Neural crest cell (in vitro differentiated cells): ENCODE data around the gene HMOX1. TPM values are rescaled to one million over a fixed set of nuclear protein-coding genes. Genes with fewer than 3 reads are reported as not detected.

Source experiments
- DNase-seq: peaks from one replicate; pipeline ENCODE4 v3.0.0; 2021; ENCODE audit warnings: low read depth, mixed read lengths, low spot score
- H3K27ac Mint-ChIP-seq: one replicate; pipeline ENCODE4 v1.8.0; 2021; ENCODE audit warnings: mild to moderate bottlenecking, mixed read lengths; ENCODE audit not compliant: unreplicated experiment
- H3K27me3 Mint-ChIP-seq: 2 replicates; pipeline ENCODE4 v1.8.0; 2021; ENCODE audit warnings: low read depth, mild to moderate bottlenecking, mixed read lengths
- H3K36me3 Mint-ChIP-seq: 2 replicates; pipeline ENCODE4 v1.8.0; 2021; ENCODE audit warnings: low read depth, mild to moderate bottlenecking, mixed read lengths
- H3K4me1 Mint-ChIP-seq: 2 replicates; pipeline ENCODE4 v1.8.0; 2021; ENCODE audit warnings: mixed read lengths
- H3K4me3 Mint-ChIP-seq: one replicate; pipeline ENCODE4 v1.8.0; 2021; ENCODE audit warnings: mild to moderate bottlenecking, mixed read lengths
- H3K9me3 Mint-ChIP-seq: 2 replicates; pipeline ENCODE4 v1.8.0; 2021; ENCODE audit warnings: mixed read lengths
- CTCF ChIP-seq: fragments of 200-600 bp; sonication (generic); conservative IDR thresholded peaks from 2 replicates; pipeline ENCODE4 v1.5.0; 2021; ENCODE audit warnings: antibody characterized with exemption, mild to moderate bottlenecking
- total RNA-seq: library from RNA; stranded (reverse); gene quantifications from 2 replicates; pipeline ENCODE4 v1.2.1, GENCODE V29; 2021

HMOX1 gene
- total RNA-seq, 1 donor from 2014 or later = 2.4 TPM

DNA sequence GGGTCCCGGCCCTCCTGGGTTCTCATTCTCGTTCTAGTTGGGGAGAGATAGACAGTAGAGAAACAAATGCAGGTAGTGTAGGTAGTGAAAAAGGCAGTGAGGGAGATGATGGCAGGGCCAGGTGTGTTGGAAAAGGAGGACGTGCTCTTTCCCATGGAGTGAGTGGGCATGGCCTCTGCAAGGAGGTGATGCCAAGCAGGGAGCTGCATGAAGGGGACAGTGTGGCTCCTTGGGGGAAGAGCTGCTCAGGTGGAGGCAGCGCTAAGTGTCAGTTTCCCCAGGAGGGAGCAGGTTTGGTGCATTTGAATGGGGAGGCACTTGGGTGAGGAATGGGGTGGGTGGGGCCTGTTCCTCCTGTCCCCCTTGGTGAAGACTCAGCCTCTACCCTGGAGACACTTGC is 41.2 kb downstream of the HMOX1 start:
- Mint-ChIP-seq H3K27me3 (no peaks in the 10 kb centered on the region), H3K9me3 (no peaks in the 10 kb centered on the region), H3K36me3 (peaks cover 10% of the 10 kb centered on the region), H3K27ac (no peak overlapping the region), H3K4me3 (no peak overlapping the region), H3K4me1 (peaks cover 16% of the 10 kb centered on the region)
- no peak for TF ChIP-seq CTCF
- no peak for DNase-seq

- H3K4me3 Mint-ChIP-seq = no peak overlapping the region
- H3K27me3 Mint-ChIP-seq = no peaks in the 10 kb centered on the region
- no peak overlapping the region for H3K27ac Mint-ChIP-seq
- peaks cover 7% of the 10 kb centered on the region for H3K36me3 Mint-ChIP-seq
- no peak for DNase-seq
- no peak for TF ChIP-seq CTCF
- peaks cover 16% of the 10 kb centered on the region for H3K4me1 Mint-ChIP-seq
- H3K9me3 Mint-ChIP-seq = no peaks in the 10 kb centered on the region
Measured at GRCh38 chr22:35422936-35423335, 42.0 kb downstream of the HMOX1 start.

GRCh38 chr22:35424081-35424480 is 43.2 kb downstream of the HMOX1 start:
- Mint-ChIP-seq H3K4me1 (peaks cover 16% of the 10 kb centered on the region), H3K9me3 (no peaks in the 10 kb centered on the region), H3K27me3 (no peaks in the 10 kb centered on the region), H3K36me3 (peaks cover 5% of the 10 kb centered on the region), H3K27ac (no peak overlapping the region), H3K4me3 (no peak overlapping the region)
- no peak for DNase-seq
- TF ChIP-seq CTCF = no peak

DNA sequence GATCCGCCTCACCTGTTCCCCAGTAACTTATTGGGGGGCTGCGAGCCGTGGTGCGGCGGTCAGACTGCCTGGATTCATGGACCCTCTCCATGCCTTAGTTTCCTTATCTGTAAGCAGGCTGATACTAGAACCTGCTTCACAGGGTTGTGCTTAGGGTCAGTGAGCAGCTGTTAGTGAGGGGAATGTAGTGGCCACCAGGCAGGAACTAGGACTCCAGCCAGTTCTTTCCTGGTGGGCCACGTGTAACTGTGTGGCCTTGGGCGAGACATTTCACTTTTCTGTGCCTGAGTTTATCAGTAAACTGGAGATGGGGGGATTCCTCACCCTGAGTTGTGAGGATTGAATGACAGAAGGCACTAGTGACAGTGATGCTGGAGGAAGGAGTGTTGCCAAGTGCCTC is 43.9 kb downstream of the HMOX1 start:
- no peak for TF ChIP-seq CTCF
- Mint-ChIP-seq H3K4me3 (no peak overlapping the region), H3K36me3 (peaks cover 5% of the 10 kb centered on the region), H3K27ac (peak overlapping the region; percentile 10), H3K4me1 (peaks cover 16% of the 10 kb centered on the region), H3K27me3 (no peaks in the 10 kb centered on the region), H3K9me3 (no peaks in the 10 kb centered on the region)
- DNase-seq = no peak

DNA sequence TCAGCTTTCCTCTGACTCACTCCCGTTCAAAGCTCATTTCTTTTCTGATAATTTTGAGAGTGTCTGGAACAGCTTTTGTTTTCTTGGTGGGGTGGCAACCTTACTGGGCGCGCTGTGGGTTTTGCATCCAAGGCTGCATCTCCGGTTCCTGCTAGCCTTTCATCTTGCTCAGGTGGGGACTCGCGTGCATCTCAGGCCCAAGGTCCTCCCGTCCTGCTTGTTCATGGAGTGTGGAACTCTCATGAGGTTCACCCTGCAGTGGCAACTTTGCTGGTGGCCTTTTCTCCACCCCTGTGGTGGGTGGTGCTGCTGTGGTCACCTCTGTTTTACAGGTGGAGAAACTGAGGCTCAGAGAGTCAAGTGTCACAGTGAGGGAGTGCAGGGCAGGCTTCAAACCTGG is 44.6 kb downstream of the HMOX1 start:
- no peak for DNase-seq
- H3K36me3 Mint-ChIP-seq = peaks cover 5% of the 10 kb centered on the region
- no peaks in the 10 kb centered on the region for H3K27me3 Mint-ChIP-seq
- no peaks in the 10 kb centered on the region for H3K9me3 Mint-ChIP-seq
- peaks cover 16% of the 10 kb centered on the region for H3K4me1 Mint-ChIP-seq
- no peak for TF ChIP-seq CTCF
- H3K4me3 Mint-ChIP-seq = no peak overlapping the region
- H3K27ac Mint-ChIP-seq = no peak overlapping the region
